Type B pancreatic cell (in vitro differentiated cells): ENCODE measurements around the gene UNC5C. TPM values are rescaled to one million over a fixed set of nuclear protein-coding genes. Genes with fewer than 3 reads are reported as not detected.

ENCODE experiments used
- DNase-seq: peaks from one replicate; pipeline ENCODE4 v3.0.0; 2021; ENCODE audit warnings: mixed read lengths; ENCODE audit not compliant: unreplicated experiment; ENCODE audit errors: extremely low spot score
- H3K27ac Mint-ChIP-seq: 2 replicates; pipeline ENCODE4 v1.8.0; 2021; ENCODE audit warnings: mild to moderate bottlenecking, mixed read lengths
- H3K27me3 Mint-ChIP-seq: 2 replicates; pipeline ENCODE4 v1.8.0; 2021; ENCODE audit warnings: mixed read lengths
- H3K36me3 Mint-ChIP-seq: 2 replicates; pipeline ENCODE4 v1.8.0; 2021; ENCODE audit warnings: mixed read lengths
- H3K4me1 Mint-ChIP-seq: one replicate; pipeline ENCODE4 v1.8.0; 2021; ENCODE audit warnings: mixed read lengths; ENCODE audit not compliant: unreplicated experiment
- H3K4me3 Mint-ChIP-seq: 2 replicates; pipeline ENCODE4 v1.8.0; 2021; ENCODE audit warnings: mild to moderate bottlenecking, mixed read lengths
- H3K9me3 Mint-ChIP-seq: 2 replicates; pipeline ENCODE4 v1.8.0; 2021; ENCODE audit warnings: mixed read lengths
- total RNA-seq: library from RNA; stranded (reverse); gene quantifications from 2 replicates; pipeline ENCODE4 v1.2.1, GENCODE V29; 2021; ENCODE audit warnings: low replicate concordance
- TF ChIP-seq, protein P1 (sequence below): fragments of 200-600 bp; sonication (generic); conservative IDR thresholded peaks from 2 replicates; pipeline ENCODE4 v1.5.0; 2021; ENCODE audit warnings: antibody characterized with exemption, mild to moderate bottlenecking

UNC5C gene
- total RNA-seq, 1 donor from 2014 or later: 95.0 TPM

DNA sequence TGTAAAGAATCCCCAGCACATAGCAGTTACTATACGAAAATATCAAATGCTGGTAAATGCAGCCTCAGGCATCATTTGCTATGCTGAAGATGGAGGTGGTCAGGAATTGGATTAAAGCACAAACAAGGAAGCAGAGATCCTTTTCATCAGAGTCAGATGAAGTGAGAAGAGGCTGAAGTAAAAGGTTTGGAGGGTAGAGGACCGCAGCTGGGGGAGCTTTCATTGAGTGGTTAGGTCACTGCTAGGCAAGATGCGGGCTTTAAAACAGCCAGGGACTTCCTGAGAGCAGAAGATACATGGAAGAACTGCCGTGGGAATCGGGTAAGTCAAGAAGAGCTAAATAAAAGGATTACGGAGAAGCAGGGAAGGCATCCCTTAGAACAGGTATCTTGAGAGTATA is 351.4 kb downstream of the UNC5C start:
- Mint-ChIP-seq H3K4me3 (no peak overlapping the region), H3K36me3 (peaks cover 30% of the 10 kb centered on the region), H3K27ac (no peak overlapping the region), H3K4me1 (no peaks in the 10 kb centered on the region), H3K27me3 (peaks cover 23% of the 10 kb centered on the region), H3K9me3 (no peaks in the 10 kb centered on the region)
- TF ChIP-seq, protein P1, sequence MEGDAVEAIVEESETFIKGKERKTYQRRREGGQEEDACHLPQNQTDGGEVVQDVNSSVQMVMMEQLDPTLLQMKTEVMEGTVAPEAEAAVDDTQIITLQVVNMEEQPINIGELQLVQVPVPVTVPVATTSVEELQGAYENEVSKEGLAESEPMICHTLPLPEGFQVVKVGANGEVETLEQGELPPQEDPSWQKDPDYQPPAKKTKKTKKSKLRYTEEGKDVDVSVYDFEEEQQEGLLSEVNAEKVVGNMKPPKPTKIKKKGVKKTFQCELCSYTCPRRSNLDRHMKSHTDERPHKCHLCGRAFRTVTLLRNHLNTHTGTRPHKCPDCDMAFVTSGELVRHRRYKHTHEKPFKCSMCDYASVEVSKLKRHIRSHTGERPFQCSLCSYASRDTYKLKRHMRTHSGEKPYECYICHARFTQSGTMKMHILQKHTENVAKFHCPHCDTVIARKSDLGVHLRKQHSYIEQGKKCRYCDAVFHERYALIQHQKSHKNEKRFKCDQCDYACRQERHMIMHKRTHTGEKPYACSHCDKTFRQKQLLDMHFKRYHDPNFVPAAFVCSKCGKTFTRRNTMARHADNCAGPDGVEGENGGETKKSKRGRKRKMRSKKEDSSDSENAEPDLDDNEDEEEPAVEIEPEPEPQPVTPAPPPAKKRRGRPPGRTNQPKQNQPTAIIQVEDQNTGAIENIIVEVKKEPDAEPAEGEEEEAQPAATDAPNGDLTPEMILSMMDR: no peak
- DNase-seq: no peak

DNA sequence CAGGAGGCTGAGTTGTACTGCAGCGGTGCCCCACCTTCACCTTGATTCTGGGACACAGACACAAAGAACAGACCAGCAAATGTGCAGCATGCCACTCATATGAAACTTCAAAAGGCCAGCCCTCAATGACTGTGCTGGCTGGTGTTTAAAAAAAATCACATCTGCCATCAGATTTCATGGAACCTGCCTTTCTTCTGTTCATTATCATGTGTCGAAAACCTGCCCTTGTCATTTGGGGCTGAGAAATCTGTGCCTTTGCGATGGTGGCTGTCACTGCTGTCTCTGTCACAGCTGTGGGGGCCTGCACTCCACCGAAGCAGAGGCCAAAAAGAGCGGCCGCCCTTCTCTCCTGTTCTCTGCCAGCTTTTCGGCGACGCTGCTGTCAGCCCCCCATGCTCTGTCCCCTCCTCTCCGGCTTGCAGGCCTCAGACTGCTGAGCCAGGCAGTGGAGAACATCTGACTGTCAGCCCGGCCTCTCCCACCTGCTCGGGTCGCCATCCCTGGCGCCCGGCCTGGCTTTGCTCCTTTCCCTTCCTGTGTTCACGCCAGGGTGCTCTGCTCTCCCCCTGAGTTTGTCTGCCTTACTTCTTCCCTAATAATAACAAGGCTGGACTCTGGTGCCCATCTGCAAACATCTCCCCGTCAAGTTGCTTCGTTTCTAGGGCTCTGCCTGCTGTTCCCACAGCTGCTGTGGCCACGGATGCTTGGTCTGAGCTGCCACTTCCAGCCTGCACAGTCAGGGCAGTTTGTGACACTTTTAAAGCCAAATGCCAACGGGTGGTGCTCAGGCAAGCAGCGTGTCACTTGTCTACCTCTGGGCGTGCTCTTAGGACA is 355.2 kb downstream of the UNC5C start:
- H3K9me3 Mint-ChIP-seq: no peaks in the 10 kb centered on the region
- H3K27ac Mint-ChIP-seq: no peak overlapping the region
- peaks cover 12% of the 10 kb centered on the region for H3K4me1 Mint-ChIP-seq
- H3K27me3 Mint-ChIP-seq: peaks cover 31% of the 10 kb centered on the region
- no peak overlapping the region for H3K4me3 Mint-ChIP-seq
- TF ChIP-seq, protein P1: no peak
- H3K36me3 Mint-ChIP-seq: peaks cover 23% of the 10 kb centered on the region
- no peak for DNase-seq

DNA sequence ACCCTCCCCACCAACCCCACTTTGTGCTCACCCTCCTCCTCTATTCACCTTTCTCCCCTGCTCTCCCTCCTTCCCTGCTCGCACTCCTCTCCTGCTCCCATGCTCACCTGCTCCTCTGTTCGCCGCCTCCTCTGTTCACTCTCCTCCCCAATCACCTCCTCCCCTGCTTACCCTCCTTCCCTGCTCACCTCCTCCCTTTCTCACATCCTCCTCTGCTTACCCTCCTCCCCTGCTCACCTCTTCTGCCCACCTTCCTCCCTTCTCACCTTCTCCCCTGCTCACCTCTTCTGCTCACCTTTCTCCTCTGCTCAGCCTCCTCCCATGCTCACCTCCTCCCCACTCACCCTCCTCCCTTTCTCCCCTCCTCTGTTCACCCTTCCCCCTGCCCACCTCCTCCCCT is 357.2 kb downstream of the UNC5C start:
- no peak for DNase-seq
- no peak overlapping the region for H3K4me3 Mint-ChIP-seq

DNA sequence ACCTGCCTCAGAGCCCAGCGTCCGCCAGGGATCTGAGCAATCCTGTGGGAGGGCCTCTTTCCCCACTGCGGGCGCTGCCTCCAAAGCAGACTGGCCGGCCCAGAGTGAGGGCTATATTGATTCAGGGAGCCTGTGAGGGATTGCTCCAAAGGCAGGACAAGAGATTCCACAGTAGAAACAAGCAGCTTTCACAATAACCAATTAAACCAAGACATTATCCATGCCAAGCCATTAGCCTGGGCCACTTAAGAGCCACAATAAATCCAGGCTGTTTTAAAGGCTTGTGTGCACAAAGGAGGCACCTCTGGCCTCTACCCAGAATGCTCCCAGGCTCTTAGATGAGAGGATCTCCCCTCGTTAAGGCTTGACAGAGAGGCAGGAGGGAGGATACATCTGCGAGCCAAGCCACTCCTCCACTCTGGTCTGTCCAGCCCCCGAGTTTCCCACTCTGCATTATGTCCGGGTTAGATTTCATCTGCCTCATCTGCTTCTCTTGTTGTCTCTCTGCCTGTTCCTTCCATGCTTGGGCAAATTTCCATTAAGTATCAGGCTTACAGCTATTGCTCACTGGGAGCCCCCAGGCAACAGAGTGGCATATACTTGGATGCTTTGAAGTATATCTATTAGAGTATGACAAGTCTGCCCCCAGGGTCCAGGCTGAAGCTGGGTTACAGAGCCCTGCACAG is 357.9 kb downstream of the UNC5C start:
- TF ChIP-seq, protein P1: no peak
- Mint-ChIP-seq H3K4me3 (peak overlapping the region; percentile 22), H3K27ac (no peak overlapping the region), H3K9me3 (no peaks in the 10 kb centered on the region), H3K36me3 (peaks cover 25% of the 10 kb centered on the region), H3K27me3 (peaks cover 34% of the 10 kb centered on the region), H3K4me1 (peaks cover 19% of the 10 kb centered on the region)
- no peak for DNase-seq

More for the DNA sequence above, 357.2 kb downstream of the UNC5C start:
- Mint-ChIP-seq H3K36me3 (peaks cover 25% of the 10 kb centered on the region), H3K27ac (no peak overlapping the region), H3K27me3 (peaks cover 34% of the 10 kb centered on the region), H3K4me1 (peaks cover 19% of the 10 kb centered on the region), H3K9me3 (no peaks in the 10 kb centered on the region)
- TF ChIP-seq, protein P1: no peak

DNA sequence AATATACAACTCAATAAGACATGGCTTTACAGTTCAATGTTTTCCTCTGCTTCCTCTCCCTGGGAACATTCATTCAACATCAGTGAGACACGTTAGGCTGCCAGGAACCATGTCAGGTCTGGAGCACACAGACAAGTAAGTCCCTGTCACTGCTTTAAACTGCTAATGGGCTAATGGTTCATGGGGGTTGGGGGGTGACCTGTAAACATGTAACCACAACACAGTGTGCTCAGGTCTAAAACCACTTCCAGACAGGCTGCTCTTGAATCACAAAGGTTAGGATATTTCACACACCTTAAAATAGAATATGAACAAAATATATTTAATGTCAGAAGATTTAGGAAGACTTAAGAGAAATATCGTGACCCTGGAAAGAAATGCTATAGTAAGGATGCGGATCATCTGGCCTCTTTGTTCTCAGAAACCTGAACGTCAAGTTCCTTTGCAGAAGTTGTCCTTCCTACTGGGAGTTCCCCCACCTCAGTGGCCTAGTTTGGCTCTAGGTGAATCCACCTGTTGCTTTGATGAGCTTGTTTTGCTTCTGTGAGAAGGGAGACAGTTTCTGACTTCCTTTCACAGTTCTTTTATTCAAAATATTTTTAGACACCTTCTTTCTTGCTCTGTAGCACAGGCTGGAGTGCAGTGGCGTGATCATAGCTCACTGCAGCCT is 359.9 kb downstream of the UNC5C start:
- DNase-seq: no peak
- H3K27ac Mint-ChIP-seq: no peak overlapping the region
- TF ChIP-seq, protein P1: no peak
- peaks cover 16% of the 10 kb centered on the region for H3K36me3 Mint-ChIP-seq
- H3K4me1 Mint-ChIP-seq: peaks cover 19% of the 10 kb centered on the region
- H3K27me3 Mint-ChIP-seq: peaks cover 27% of the 10 kb centered on the region
- no peaks in the 10 kb centered on the region for H3K9me3 Mint-ChIP-seq
- no peak overlapping the region for H3K4me3 Mint-ChIP-seq
